HG03095 (cell line): ENCODE data around the gene ATOX1.
"Not testable (repeated sequence)": the region's sequence is repeated elsewhere in the genome, so short reads cannot be mapped to it uniquely, and the experiment has no call there.

Experiments
- ATAC-seq: cut with Tn5 transposase; IDR thresholded peaks from one replicate; pipeline ENCODE4 v1.9.1; 2021; ENCODE audit warnings: moderate library complexity; ENCODE audit not compliant: unreplicated experiment

Gene ATOX1

DNA sequence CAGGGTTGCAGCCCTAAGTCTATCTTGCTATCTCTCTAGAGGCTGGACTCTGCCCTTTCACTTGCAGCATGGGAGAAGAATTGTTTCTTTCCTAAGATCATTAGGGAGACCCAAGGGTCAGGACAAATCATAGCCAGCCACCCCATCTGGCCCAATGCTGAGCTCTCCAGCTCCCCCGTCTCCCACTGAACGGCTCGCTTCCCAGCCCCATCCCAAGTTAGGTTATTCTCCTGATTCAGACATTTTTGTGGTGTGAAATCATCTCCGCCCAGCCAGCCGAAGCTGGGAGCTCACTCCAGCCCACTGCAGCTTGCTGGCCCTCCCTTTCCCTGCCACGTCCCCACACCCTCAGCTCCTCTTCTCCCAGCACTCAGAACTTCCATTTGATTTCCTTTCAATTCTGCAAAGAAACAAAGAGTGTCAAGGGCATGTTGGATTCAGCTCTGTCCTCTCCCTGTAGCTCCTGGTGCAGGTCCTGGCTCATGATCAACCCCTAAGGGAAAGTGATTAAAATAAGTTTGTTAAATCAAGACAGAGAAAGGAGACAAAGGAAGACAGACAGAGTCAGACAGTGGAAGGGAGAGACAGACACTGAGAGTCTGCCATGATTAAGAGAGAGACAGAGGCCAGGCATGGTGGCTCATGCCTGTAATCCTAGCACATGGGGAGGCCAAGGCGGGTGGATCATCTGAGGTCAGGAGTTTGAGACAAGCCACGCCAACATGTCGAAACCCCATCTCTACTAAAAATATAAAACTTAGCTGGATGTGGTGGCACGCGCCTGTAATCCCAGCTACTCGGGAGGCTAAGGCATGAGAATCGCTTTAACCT lies 59.1 kb downstream of the ATOX1 start:
- no peak for ATAC-seq

- ATAC-seq: not testable (repeated sequence)
These were observed 60.4 kb downstream of the ATOX1 start for GRCh38 chr5:151698081-151698480.

DNA sequence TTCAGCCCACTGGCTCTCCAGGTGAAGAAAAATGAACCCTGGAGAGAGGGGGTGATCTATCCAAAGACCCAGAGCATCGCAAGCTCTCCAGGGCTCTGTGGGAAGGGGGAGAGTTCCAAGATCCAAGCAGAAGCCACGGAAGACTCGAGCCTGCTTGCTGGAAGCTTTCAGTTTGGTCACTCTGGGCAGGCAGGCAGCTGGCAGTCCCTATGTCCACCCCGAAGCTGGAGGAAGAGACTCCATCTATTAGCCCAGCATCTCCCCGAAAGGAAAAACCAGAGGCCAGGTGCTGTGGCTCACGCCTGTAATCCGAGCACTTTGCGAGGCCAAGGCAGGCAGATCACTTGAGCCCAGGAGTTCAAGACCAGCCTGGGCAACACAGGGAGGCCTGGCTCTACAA lies 61.0 kb downstream of the ATOX1 start:
- ATAC-seq: no peak

DNA sequence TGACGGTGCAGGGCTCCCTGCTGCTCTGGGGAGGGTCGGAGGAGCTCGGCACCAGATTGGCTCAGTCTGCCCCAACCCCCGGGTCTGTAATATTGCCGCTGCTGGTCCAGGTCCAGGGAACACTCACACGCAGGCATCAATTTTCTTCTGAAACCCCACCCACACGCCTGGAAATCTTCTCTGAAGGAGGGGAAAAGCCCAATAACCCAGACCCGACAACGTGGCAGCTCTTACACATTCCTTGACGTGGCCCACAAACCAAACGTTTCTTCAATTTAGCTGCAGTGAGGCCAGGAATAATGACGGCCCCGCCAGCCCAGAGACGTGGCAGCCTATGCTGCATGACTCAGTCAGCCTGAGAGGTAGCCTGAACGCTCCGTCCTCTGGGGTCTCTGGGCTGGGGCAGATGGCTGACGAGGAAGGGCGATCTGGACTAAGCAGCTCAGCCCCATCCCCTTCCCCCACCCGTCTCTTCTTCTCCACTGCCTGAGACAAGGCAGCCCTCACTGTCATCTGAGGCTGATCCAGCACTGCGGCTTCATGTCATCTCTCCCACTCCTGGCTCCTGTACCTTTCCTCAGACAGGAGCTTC lies 61.9 kb downstream of the ATOX1 start:
- ATAC-seq: no peak

DNA sequence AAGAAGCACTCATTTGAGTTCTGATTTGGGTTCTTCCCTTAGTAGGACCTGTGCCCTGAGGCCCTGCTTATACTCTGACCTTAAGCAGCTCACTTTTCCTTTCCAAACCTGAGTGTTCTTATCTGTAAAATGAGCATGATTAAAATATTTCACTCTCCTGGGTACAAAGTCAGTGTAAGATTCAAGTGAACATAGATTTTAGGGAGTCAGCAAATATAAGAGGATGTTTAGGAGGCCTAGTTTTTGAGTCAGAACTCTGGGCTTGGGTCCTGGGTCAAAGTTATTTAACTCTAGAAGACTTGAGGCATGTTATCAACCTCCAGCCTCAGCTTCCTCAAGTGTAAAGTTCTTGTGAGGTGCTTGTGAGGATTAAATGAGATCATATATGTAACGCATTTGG lies 63.0 kb downstream of the ATOX1 start:
- ATAC-seq: no peak

DNA sequence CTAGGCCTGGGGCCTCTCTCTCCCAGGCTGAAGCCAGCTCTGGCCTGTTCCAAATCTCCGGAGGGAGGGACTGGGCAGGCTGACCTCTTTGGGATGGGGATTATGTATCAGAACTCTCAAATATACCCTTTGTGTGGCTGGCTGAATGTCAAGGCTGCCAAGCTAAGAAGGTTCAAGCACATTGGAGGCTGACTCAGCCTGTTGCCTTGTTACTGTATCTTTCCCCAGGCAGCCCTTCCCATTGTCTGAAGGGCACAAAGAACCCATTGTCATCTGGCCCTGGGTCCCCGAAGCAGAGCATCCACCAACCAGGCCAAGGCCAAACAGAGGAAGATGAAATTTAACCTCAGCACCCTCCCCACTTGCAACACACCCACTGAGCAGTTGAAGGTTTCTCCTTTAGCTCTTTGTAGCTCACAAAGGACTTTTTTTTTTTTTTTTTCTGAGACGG lies 64.4 kb downstream of the ATOX1 start:
- no peak for ATAC-seq
